ENCODE measurements around the gene TMEM131L.
"Not testable (repeated sequence)": the region's sequence is repeated elsewhere in the genome, so short reads cannot be mapped to it uniquely, and the experiment has no call there.

TMEM131L gene

DNA sequence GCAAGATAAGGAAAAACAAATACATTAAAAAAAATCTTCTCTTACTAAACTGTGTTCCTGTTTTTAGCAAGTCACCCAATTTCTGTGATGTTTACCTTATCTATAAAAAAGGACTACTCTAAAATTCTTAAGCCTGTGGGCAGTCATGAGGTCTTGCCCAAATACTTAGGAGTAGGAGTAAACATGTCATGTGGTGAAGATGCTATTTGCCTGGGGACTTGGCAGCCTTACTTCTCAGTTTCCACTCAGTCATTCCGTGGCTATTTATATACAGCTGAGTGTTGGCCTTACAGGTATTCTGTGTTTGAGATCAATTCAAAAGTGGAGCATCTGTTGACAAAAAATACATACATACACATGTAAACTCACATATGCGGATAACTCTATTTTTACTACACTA lies 128.1 kb downstream of the TMEM131L start:
- H3K27me3 ChIP-seq (ENCODE audit: low read depth, low read length), result no peaks in the 10 kb centered on the region
- no peaks in the 10 kb centered on the region for H3K9me3 ChIP-seq (ENCODE audit: control insufficient read depth in 1 of 2, low read length in 2 of 2)
- H3K4me3 ChIP-seq (ENCODE audit: low read depth in 1 of 2, low read length in 2 of 2), result no peak overlapping the region
- H3K4me1 ChIP-seq (ENCODE audit: control insufficient read depth in 1 of 2, insufficient read depth in 2 of 2, low read length in 2 of 2), result no peaks in the 10 kb centered on the region
- H3K27ac ChIP-seq (ENCODE audit: low read length), result no peak overlapping the region
- H3K36me3 ChIP-seq (ENCODE audit: control insufficient read depth in 1 of 2, insufficient read depth in 2 of 2, low read length in 2 of 2), result peaks cover 30% of the 10 kb centered on the region in 2 donors

- no peaks in the 10 kb centered on the region for H3K4me1 ChIP-seq (ENCODE audit: control insufficient read depth in 1 of 2, insufficient read depth in 2 of 2, low read length in 2 of 2)
- H3K9me3 ChIP-seq (ENCODE audit: control insufficient read depth in 1 of 2, low read length in 2 of 2), result no peaks in the 10 kb centered on the region
- H3K4me3 ChIP-seq (ENCODE audit: low read depth in 1 of 2, low read length in 2 of 2), result no peak overlapping the region
- H3K36me3 ChIP-seq (ENCODE audit: control insufficient read depth in 1 of 2, insufficient read depth in 2 of 2, low read length in 2 of 2), result peaks cover 20 to 26% of the 10 kb centered on the region in 2 donors
- no peaks in the 10 kb centered on the region for H3K27me3 ChIP-seq (ENCODE audit: low read depth, low read length)
- no peak overlapping the region for H3K27ac ChIP-seq (ENCODE audit: low read length)
These were observed 129.9 kb downstream of the TMEM131L start for GRCh38 chr4:153595894-153596601.

- Histone ChIP-seq H3K9me3 (ENCODE audit: control insufficient read depth in 1 of 2, low read length in 2 of 2) (no peaks in the 10 kb centered on the region), H3K4me1 (ENCODE audit: control insufficient read depth in 1 of 2, insufficient read depth in 2 of 2, low read length in 2 of 2) (no peaks in the 10 kb centered on the region), H3K27ac (ENCODE audit: low read length) (no peak overlapping the region), H3K36me3 (ENCODE audit: control insufficient read depth in 1 of 2, insufficient read depth in 2 of 2, low read length in 2 of 2) (peaks cover 29 to 34% of the 10 kb centered on the region in 2 donors), H3K27me3 (ENCODE audit: low read depth, low read length) (no peaks in the 10 kb centered on the region), H3K4me3 (ENCODE audit: low read depth in 1 of 2, low read length in 2 of 2) (no peak overlapping the region)
These were observed 136.6 kb downstream of the TMEM131L start for GRCh38 chr4:153602758-153603157.

DNA sequence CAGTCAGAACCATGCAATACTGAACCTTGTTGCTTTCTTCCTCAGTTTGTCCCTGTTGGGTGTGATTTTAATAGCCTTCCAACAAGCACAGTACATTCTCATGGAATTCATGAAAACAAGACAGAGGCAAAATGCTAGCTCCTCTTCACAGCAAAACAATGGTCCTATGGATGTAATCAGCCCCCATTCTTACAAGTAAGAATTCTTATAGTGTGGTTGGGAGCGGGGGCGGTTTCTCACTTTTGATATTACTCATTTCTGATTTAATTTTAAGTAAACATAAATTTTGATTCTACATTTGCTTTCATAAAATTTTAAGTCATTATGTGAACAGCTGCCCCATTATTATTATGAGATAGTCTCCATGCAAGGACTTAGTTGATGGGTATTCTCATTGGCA lies 137.1 kb downstream of the TMEM131L start:
- Histone ChIP-seq H3K9me3 (ENCODE audit: control insufficient read depth in 1 of 2, low read length in 2 of 2) (no peaks in the 10 kb centered on the region), H3K27ac (ENCODE audit: low read length) (no peak overlapping the region), H3K4me1 (ENCODE audit: control insufficient read depth in 1 of 2, insufficient read depth in 2 of 2, low read length in 2 of 2) (no peaks in the 10 kb centered on the region), H3K36me3 (ENCODE audit: control insufficient read depth in 1 of 2, insufficient read depth in 2 of 2, low read length in 2 of 2) (peaks cover 29 to 34% of the 10 kb centered on the region in 2 donors), H3K27me3 (ENCODE audit: low read depth, low read length) (no peaks in the 10 kb centered on the region), H3K4me3 (ENCODE audit: low read depth in 1 of 2, low read length in 2 of 2) (no peak overlapping the region)

DNA sequence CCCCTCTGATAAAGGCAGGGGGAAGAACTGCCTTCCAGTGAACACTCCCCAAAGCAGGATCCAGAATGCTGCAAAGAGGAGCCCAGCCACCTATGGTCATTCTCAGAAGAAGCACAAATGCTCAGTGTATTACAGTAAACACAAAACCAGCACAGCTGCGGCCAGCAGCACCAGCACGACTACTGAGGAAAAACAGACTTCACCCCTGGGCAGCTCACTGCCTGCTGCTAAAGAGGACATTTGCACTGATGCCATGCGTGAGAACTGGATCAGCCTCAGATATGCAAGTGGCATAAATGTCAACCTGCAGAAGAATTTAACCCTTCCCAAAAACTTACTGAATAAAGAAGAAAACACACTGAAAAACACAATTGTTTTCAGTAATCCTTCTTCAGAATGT lies 137.7 kb downstream of the TMEM131L start:
- Histone ChIP-seq H3K9me3 (ENCODE audit: control insufficient read depth in 1 of 2, low read length in 2 of 2) (no peaks in the 10 kb centered on the region), H3K4me3 (ENCODE audit: low read depth in 1 of 2, low read length in 2 of 2) (no peak overlapping the region), H3K27me3 (ENCODE audit: low read depth, low read length) (no peaks in the 10 kb centered on the region), H3K27ac (ENCODE audit: low read length) (no peak overlapping the region), H3K36me3 (ENCODE audit: control insufficient read depth in 1 of 2, insufficient read depth in 2 of 2, low read length in 2 of 2) (peaks cover 29 to 33% of the 10 kb centered on the region in 2 donors), H3K4me1 (ENCODE audit: control insufficient read depth in 1 of 2, insufficient read depth in 2 of 2, low read length in 2 of 2) (no peaks in the 10 kb centered on the region)

GRCh38 chr4:153609070-153609469 lies 142.9 kb downstream of the TMEM131L start:
- not testable (repeated sequence) for H3K27ac ChIP-seq (ENCODE audit: low read length); H3K9me3 ChIP-seq (ENCODE audit: control insufficient read depth in 1 of 2, low read length in 2 of 2); H3K4me3 ChIP-seq (ENCODE audit: low read depth in 1 of 2, low read length in 2 of 2); H3K27me3 ChIP-seq (ENCODE audit: low read depth, low read length); H3K4me1 ChIP-seq (ENCODE audit: control insufficient read depth in 1 of 2, insufficient read depth in 2 of 2, low read length in 2 of 2)
- H3K36me3 ChIP-seq (ENCODE audit: control insufficient read depth in 1 of 2, insufficient read depth in 2 of 2, low read length in 2 of 2), result peaks cover 20 to 29% of the 10 kb centered on the region in 2 donors

GRCh38 chr4:153610623-153611376 lies 144.6 kb downstream of the TMEM131L start:
- H3K9me3 ChIP-seq (ENCODE audit: control insufficient read depth in 1 of 2, low read length in 2 of 2), result no peaks in the 10 kb centered on the region
- H3K4me3 ChIP-seq (ENCODE audit: low read depth in 1 of 2, low read length in 2 of 2), result no peak overlapping the region
- H3K4me1 ChIP-seq (ENCODE audit: control insufficient read depth in 1 of 2, insufficient read depth in 2 of 2, low read length in 2 of 2), result no peaks in the 10 kb centered on the region
- peaks cover 16 to 30% of the 10 kb centered on the region in 2 donors for H3K36me3 ChIP-seq (ENCODE audit: control insufficient read depth in 1 of 2, insufficient read depth in 2 of 2, low read length in 2 of 2)
- no peak overlapping the region for H3K27ac ChIP-seq (ENCODE audit: low read length)
- H3K27me3 ChIP-seq (ENCODE audit: low read depth, low read length), result no peaks in the 10 kb centered on the region

GRCh38 chr4:153611679-153612078 lies 145.5 kb downstream of the TMEM131L start:
- H3K27ac ChIP-seq (ENCODE audit: low read length), result no peak overlapping the region
- no peaks in the 10 kb centered on the region for H3K9me3 ChIP-seq (ENCODE audit: control insufficient read depth in 1 of 2, low read length in 2 of 2)
- H3K36me3 ChIP-seq (ENCODE audit: control insufficient read depth in 1 of 2, insufficient read depth in 2 of 2, low read length in 2 of 2), result peaks cover 15 to 24% of the 10 kb centered on the region in 2 donors
- H3K27me3 ChIP-seq (ENCODE audit: low read depth, low read length), result no peaks in the 10 kb centered on the region
- no peaks in the 10 kb centered on the region for H3K4me1 ChIP-seq (ENCODE audit: control insufficient read depth in 1 of 2, insufficient read depth in 2 of 2, low read length in 2 of 2)
- H3K4me3 ChIP-seq (ENCODE audit: low read depth in 1 of 2, low read length in 2 of 2), result no peak overlapping the region

DNA sequence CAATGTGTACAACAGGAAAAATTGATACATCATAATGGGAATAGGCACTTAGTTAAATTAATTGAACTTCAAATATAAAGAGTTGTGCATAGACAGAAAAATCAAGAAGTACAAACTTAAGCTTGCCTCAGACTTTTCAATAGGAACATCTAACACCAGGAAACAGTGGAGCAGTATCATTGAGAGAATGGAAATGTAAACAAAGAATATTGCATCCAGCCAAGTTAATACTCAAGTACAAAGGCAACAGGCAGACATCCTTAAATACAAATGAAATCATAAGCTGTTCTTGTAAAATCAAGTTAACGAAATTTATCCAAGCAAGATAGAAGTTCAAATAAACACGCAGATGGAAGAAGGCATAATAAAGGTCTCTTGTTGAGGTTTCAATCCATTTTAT lies 146.7 kb downstream of the TMEM131L start:
- H3K4me1 ChIP-seq (ENCODE audit: control insufficient read depth in 1 of 2, insufficient read depth in 2 of 2, low read length in 2 of 2), result no peaks in the 10 kb centered on the region
- no peak overlapping the region for H3K27ac ChIP-seq (ENCODE audit: low read length)
- H3K4me3 ChIP-seq (ENCODE audit: low read depth in 1 of 2, low read length in 2 of 2), result no peak overlapping the region
- H3K9me3 ChIP-seq (ENCODE audit: control insufficient read depth in 1 of 2, low read length in 2 of 2), result no peaks in the 10 kb centered on the region
- H3K27me3 ChIP-seq (ENCODE audit: low read depth, low read length), result no peaks in the 10 kb centered on the region
- peaks cover 15 to 28% of the 10 kb centered on the region in 2 donors for H3K36me3 ChIP-seq (ENCODE audit: control insufficient read depth in 1 of 2, insufficient read depth in 2 of 2, low read length in 2 of 2)

GRCh38 chr4:153616006-153616555 lies 149.9 kb downstream of the TMEM131L start:
- Histone ChIP-seq H3K27me3 (ENCODE audit: low read depth, low read length) (no peaks in the 10 kb centered on the region), H3K27ac (ENCODE audit: low read length) (no peak overlapping the region), H3K36me3 (ENCODE audit: control insufficient read depth in 1 of 2, insufficient read depth in 2 of 2, low read length in 2 of 2) (peaks cover 28 to 35% of the 10 kb centered on the region in 2 donors), H3K4me3 (ENCODE audit: low read depth in 1 of 2, low read length in 2 of 2) (no peak overlapping the region), H3K4me1 (ENCODE audit: control insufficient read depth in 1 of 2, insufficient read depth in 2 of 2, low read length in 2 of 2) (no peaks in the 10 kb centered on the region), H3K9me3 (ENCODE audit: control insufficient read depth in 1 of 2, low read length in 2 of 2) (no peaks in the 10 kb centered on the region)

DNA sequence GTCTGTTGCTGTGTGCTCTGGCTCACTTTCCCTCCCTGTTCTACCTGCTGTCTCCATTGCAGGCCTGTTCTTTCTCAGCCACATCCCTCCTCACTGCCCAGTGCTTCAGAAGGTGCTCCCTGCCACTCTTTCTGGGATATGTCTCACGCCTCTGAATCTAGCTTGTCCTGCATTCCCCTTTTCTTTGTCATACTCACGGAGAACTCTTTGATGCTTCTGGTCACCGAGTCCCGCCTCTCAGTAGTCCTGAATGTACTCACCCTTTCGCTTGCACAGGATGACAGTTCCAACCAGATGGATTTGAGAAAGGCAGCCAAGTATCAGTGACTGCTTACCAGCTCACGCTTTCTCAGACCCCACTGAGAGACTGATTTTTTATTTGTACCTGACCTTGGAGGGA lies 152.7 kb downstream of the TMEM131L start:
- H3K4me3 ChIP-seq (ENCODE audit: low read depth in 1 of 2, low read length in 2 of 2), result no peak overlapping the region
- H3K4me1 ChIP-seq (ENCODE audit: control insufficient read depth in 1 of 2, insufficient read depth in 2 of 2, low read length in 2 of 2), result no peaks in the 10 kb centered on the region
- peaks cover 39 to 45% of the 10 kb centered on the region in 2 donors for H3K36me3 ChIP-seq (ENCODE audit: control insufficient read depth in 1 of 2, insufficient read depth in 2 of 2, low read length in 2 of 2)
- no peak overlapping the region for H3K27ac ChIP-seq (ENCODE audit: low read length)
- no peaks in the 10 kb centered on the region for H3K27me3 ChIP-seq (ENCODE audit: low read depth, low read length)
- no peaks in the 10 kb centered on the region for H3K9me3 ChIP-seq (ENCODE audit: control insufficient read depth in 1 of 2, low read length in 2 of 2)

Measured in muscle layer of duodenum (tissue), 2 donors.